Neural progenitor cell (in vitro differentiated cells): ENCODE results near the gene ARL15.

Experiments
- CTCF ChIP-seq: fragments of 200-600 bp; sonication (generic); IDR thresholded peaks from 2 replicates; pipeline ENCODE4 v1.5.1; 2017; ENCODE audit warnings: antibody characterized with exemption, mild to moderate bottlenecking
- EZH2 ChIP-seq: fragments of 200-600 bp; sonication (generic); IDR thresholded peaks from 2 replicates; pipeline ENCODE4 v1.6.1; 2017; ENCODE audit warnings: antibody characterized with exemption, mild to moderate bottlenecking, moderate library complexity
- EZH2phosphoT487 ChIP-seq: fragments of 200-600 bp; sonication (generic); IDR thresholded peaks from 2 replicates; pipeline ENCODE4 v1.6.1; 2017; ENCODE audit warnings: antibody characterized with exemption

DNA sequence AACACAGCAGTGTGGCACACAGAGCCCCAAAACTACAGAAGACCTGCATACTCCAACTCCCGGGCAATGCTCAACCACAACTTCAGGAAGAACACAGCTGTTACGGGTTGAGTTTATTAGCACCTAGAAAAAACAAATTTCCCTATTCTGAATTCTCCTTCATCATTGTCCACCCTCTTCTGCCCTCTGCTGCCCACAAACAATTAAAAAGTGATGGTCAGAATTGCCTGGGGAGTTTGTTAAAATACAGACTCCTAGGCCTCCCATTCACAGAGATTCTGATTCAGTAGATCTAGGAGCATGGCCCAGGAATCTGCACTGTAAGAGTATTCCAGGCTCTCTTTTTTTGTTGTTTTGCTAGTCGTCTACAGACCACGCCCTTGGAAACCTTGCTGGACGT is 439.3 kb downstream of the ARL15 start:
- TF ChIP-seq CTCF (no peak), EZH2 (no peak), EZH2phosphoT487 (no peak)
